GM23248 (cell line): ENCODE measurements around the gene CASKIN1.

Experiments
- EZH2 ChIP-seq: fragments of 200-600 bp; sonication (generic); IDR thresholded peaks from 2 replicates; pipeline ENCODE4 v1.6.1; 2018; ENCODE audit warnings: antibody characterized with exemption, mild to moderate bottlenecking; ENCODE audit not compliant: insufficient read depth, poor library complexity, severe bottlenecking
- EZH2phosphoT487 ChIP-seq: fragments of 200-600 bp; sonication (generic); IDR thresholded peaks from 2 replicates; pipeline ENCODE4 v1.6.1; 2018; ENCODE audit warnings: antibody characterized with exemption, moderate library complexity, mild to moderate bottlenecking, low read depth; ENCODE audit not compliant: insufficient read depth

- TF ChIP-seq EZH2 (no peak), EZH2phosphoT487 (no peak)
Measured at GRCh38 chr16:2238150-2238837, 41.9 kb upstream of the CASKIN1 start.
